CD4-positive, alpha-beta T cell (primary cell): ENCODE data around the gene SPG7. TPM values are rescaled to one million over a fixed set of nuclear protein-coding genes. Genes with fewer than 3 reads are reported as not detected.

Experiments
- ATAC-seq: fragments of 200-7000 bp; cut with Tn5 transposase; one replicate; pipeline ENCODE4 v1.10.0; 2022; ENCODE audit warnings: mild to moderate bottlenecking; ENCODE audit not compliant: poor library complexity
- CTCF ChIA-PET: fragments of 350-600 bp; sonication (Branson Sonifier 250); formaldehyde crosslinking; loops from one replicate; lab custom pipeline; 2021; ENCODE audit warnings: antibody characterized with exemption, inconsistent platforms; lab: Charles Lee
- POLR2A ChIA-PET: fragments of 350-600 bp; sonication (Branson Sonifier 250); formaldehyde crosslinking; loops from one replicate; lab custom pipeline; 2021; ENCODE audit warnings: antibody characterized with exemption, inconsistent platforms; lab: Charles Lee
- DNase-seq, 14 experiments: peaks; one replicate each; pipeline ENCODE4 v3.0.0-alpha.2; 2013 to 2020; ENCODE audit warnings: mixed read lengths in 2 of 14
- H3K27ac ChIP-seq, 2 donors: one replicate each; pipeline versions ENCODE4 v1.5.1 to v1.7.0; 2013; ENCODE audit warnings: low read length in 2 of 2, low read depth in 1 of 2, mild to moderate bottlenecking in 1 of 2
- H3K27me3 ChIP-seq, 2 experiments: 1 replicate in 1 of 2; 2 replicates in 1 of 2; pipeline versions ENCODE4 v1.6.1 to v1.7.0; 2013; ENCODE audit warnings: low read length in 2 of 2, control low read depth in 1 of 2, mild to moderate bottlenecking in 1 of 2, moderate library complexity in 1 of 2; ENCODE audit not compliant: insufficient read depth in 2 of 2, control insufficient read depth in 1 of 2
- H3K36me3 ChIP-seq: one replicate; pipeline ENCODE4 v1.6.1; 2013; ENCODE audit warnings: low read length, control low read depth; ENCODE audit not compliant: insufficient read depth
- H3K4me1 ChIP-seq: one replicate; pipeline ENCODE4 v1.6.1; 2013; ENCODE audit warnings: low read length, control low read depth; ENCODE audit not compliant: insufficient read depth
- H3K4me3 ChIP-seq: one replicate; pipeline ENCODE4 v1.5.1; 2013; ENCODE audit warnings: mild to moderate bottlenecking, low read length, moderate library complexity
- H3K9me3 ChIP-seq, 2 experiments: 1 replicate in 1 of 2; 2 replicates in 1 of 2; pipeline versions ENCODE4 v1.6.1 to v1.7.0; 2013; ENCODE audit warnings: low read length in 2 of 2, mild to moderate bottlenecking in 2 of 2, control low read depth in 1 of 2, moderate library complexity in 1 of 2; ENCODE audit not compliant: control insufficient read depth in 1 of 2, insufficient read depth in 1 of 2
- H3K27ac Mint-ChIP-seq: one replicate; pipeline ENCODE4 v1.8.0; 2020; ENCODE audit warnings: mixed read lengths
- H3K27me3 Mint-ChIP-seq: one replicate; pipeline ENCODE4 v1.8.0; 2021; ENCODE audit warnings: mixed read lengths
- H3K36me3 Mint-ChIP-seq: one replicate; pipeline ENCODE4 v1.8.0; 2021; ENCODE audit warnings: low read depth, mixed read lengths
- H3K4me1 Mint-ChIP-seq: one replicate; pipeline ENCODE4 v1.8.0; 2021; ENCODE audit warnings: low read depth, mixed read lengths
- H3K4me3 Mint-ChIP-seq: one replicate; pipeline ENCODE4 v1.8.0; 2020; ENCODE audit warnings: mild to moderate bottlenecking, mixed read lengths
- H3K9me3 Mint-ChIP-seq: one replicate; pipeline ENCODE4 v1.8.0; 2020; ENCODE audit warnings: mixed read lengths
- CTCF ChIP-seq: fragments of 200-600 bp; IDR thresholded peaks from one replicate; pipeline ENCODE4 v1.8.0; 2022; ENCODE audit warnings: antibody characterized with exemption, mild to moderate bottlenecking
- intact Hi-C, 2 experiments: fragments of 100-400 bp; cut with DNase I in 1 of 2; cut with micrococcal nuclease in 1 of 2; formaldehyde crosslinking; loops; one replicate each; pipeline versions ENCODE4 v1.15.1 to v1.9.0; 2023 to 2025; cut with DNase I, micrococcal nuclease
- total RNA-seq, 174 experiments: library from RNA in 2 of 174; stranded (reverse) in 2 of 174; gene quantifications; one replicate each; pipeline ENCODE4 v1.2.3 and lab custom pipeline; 2021 to 2026

SPG7 gene
- total RNA-seq, 2 experiments from 2014 or later = 163 to 167 TPM

- Mint-ChIP-seq H3K27me3 (no peaks in the 10 kb centered on the region), H3K36me3 (peaks cover 47% of the 10 kb centered on the region), H3K4me1 (peaks cover 23% of the 10 kb centered on the region), H3K27ac (peak overlapping the region; percentile 92), H3K4me3 (peak overlapping the region; percentile 59), H3K9me3 (no peaks in the 10 kb centered on the region)
- ChIA-PET CTCF (interaction anchor here (0.9 to 2.0 kb wide), 2 partner anchors 13 to 23 kb away, joined by 3 to 8 read pairs; no protein-coding TSS in a partner anchor), POLR2A (interaction anchor here (0.6 to 2.0 kb wide), 15 partner anchors 12 to 218 kb away, joined by 3 to 20 read pairs (median 4); partner anchors contain the start of genes RPL13 and SPG7)
- ATAC-seq = peak; percentile 96
- intact Hi-C loops = loop anchor here in 1 of 2 experiments (1.0 to 2.0 kb wide), 4 partner anchors 14 to 44 kb away; partner anchors contain the start of genes ANKRD11 and RPL13
- peaks cover 49% of the 10 kb centered on the region for H3K36me3 ChIP-seq
- peaks cover 34% of the 10 kb centered on the region for H3K4me1 ChIP-seq
- H3K27me3 ChIP-seq = no peaks in the 10 kb centered on the region
- H3K27ac ChIP-seq = peak overlapping the region; percentile 21 to 51
- TF ChIP-seq CTCF = no peak
- H3K9me3 ChIP-seq = no peaks in the 10 kb centered on the region
- peak; percentile 25 to 81 (median 48) for DNase-seq
- no peak overlapping the region for H3K4me3 ChIP-seq
Observed at GRCh38 chr16:89534252-89534756, 26.1 kb downstream of the SPG7 start.

- H3K27me3 ChIP-seq = no peaks in the 10 kb centered on the region
- Mint-ChIP-seq H3K4me1 (peaks cover 23% of the 10 kb centered on the region), H3K9me3 (no peaks in the 10 kb centered on the region), H3K4me3 (no peak overlapping the region), H3K27me3 (no peaks in the 10 kb centered on the region), H3K27ac (peak overlapping the region; percentile 55), H3K36me3 (peaks cover 39% of the 10 kb centered on the region)
- intact Hi-C loops = no loop called here
- H3K27ac ChIP-seq = no peak overlapping the region
- POLR2A ChIA-PET = no interaction called here
- no peaks in the 10 kb centered on the region for H3K9me3 ChIP-seq
- H3K4me3 ChIP-seq = no peak overlapping the region
- H3K4me1 ChIP-seq = peaks cover 34% of the 10 kb centered on the region
- peaks cover 40% of the 10 kb centered on the region for H3K36me3 ChIP-seq
- ATAC-seq (no peak), DNase-seq (no peak)
- TF ChIP-seq CTCF = no peak
- CTCF ChIA-PET = no interaction called here
Observed at GRCh38 chr16:89536371-89536770, 28.2 kb downstream of the SPG7 start.

- DNase-seq (no peak), ATAC-seq (no peak)
- H3K27me3 Mint-ChIP-seq = no peaks in the 10 kb centered on the region
- H3K9me3 ChIP-seq = no peaks in the 10 kb centered on the region
- no peak overlapping the region for H3K27ac ChIP-seq
- peaks cover 34% of the 10 kb centered on the region for H3K4me1 ChIP-seq
- H3K36me3 Mint-ChIP-seq = peaks cover 42% of the 10 kb centered on the region
- CTCF ChIA-PET = no interaction called here
- H3K4me1 Mint-ChIP-seq = peaks cover 23% of the 10 kb centered on the region
- TF ChIP-seq CTCF = no peak
- H3K9me3 Mint-ChIP-seq = no peaks in the 10 kb centered on the region
- no peak overlapping the region for H3K4me3 Mint-ChIP-seq
- H3K27me3 ChIP-seq = no peaks in the 10 kb centered on the region
- H3K4me3 ChIP-seq = no peak overlapping the region
- intact Hi-C loops = no loop called here
- peaks cover 41% of the 10 kb centered on the region for H3K36me3 ChIP-seq
- peak overlapping the region; percentile 55 for H3K27ac Mint-ChIP-seq
- POLR2A ChIA-PET = interaction anchor here (1.4 kb wide), 1 partner anchor 12 kb away, joined by 3 read pairs; no protein-coding TSS in a partner anchor
Observed at GRCh38 chr16:89536886-89537548, 28.8 kb downstream of the SPG7 start.
